ENCODE measurements around the gene NHS.

DNA sequence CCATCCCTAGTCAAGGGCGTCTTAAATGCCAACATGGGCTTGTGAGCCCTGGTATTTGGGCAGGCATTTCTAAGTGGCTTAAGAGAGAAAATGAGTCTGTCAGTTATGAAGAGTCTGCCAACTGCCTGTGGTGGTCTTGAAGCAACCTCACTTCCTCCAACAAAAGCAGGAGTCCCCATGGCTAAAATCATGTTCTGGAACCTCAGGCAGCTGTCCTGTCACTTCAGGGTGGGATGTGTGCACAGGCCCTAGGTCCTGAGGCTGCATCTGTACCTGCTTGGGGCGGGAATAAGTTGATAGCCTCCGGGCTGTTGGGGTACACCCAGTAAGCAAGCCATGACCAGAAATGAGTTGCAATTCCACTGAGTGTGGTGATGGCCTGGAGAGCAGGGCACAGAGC lies 247.3 kb downstream of the NHS start:
- TF ChIP-seq, protein P1, sequence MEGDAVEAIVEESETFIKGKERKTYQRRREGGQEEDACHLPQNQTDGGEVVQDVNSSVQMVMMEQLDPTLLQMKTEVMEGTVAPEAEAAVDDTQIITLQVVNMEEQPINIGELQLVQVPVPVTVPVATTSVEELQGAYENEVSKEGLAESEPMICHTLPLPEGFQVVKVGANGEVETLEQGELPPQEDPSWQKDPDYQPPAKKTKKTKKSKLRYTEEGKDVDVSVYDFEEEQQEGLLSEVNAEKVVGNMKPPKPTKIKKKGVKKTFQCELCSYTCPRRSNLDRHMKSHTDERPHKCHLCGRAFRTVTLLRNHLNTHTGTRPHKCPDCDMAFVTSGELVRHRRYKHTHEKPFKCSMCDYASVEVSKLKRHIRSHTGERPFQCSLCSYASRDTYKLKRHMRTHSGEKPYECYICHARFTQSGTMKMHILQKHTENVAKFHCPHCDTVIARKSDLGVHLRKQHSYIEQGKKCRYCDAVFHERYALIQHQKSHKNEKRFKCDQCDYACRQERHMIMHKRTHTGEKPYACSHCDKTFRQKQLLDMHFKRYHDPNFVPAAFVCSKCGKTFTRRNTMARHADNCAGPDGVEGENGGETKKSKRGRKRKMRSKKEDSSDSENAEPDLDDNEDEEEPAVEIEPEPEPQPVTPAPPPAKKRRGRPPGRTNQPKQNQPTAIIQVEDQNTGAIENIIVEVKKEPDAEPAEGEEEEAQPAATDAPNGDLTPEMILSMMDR (IDR thresholded peaks at IDR 0.05; ENCODE audit: low read length) = no peak
- no peak for TF ChIP-seq EZH2 (IDR thresholded peaks at IDR 0.05; ENCODE audit: borderline replicate concordance, low read length)

Data from OCI-LY1 (cell line).